PC-3 (cell line): ENCODE measurements around the gene LYVE1.

ENCODE experiments used
- EZH2 ChIP-seq: fragments of 300-600 bp; sonication (generic); IDR thresholded peaks from one replicate; pipeline ENCODE4 v1.6.1; 2017; ENCODE audit warnings: antibody characterized with exemption, mild to moderate bottlenecking, low read length; ENCODE audit not compliant: unreplicated experiment
- EZH2phosphoT487 ChIP-seq: fragments of 300-600 bp; sonication (generic); IDR thresholded peaks from 2 replicates; pipeline ENCODE4 v1.6.1; 2018; ENCODE audit warnings: mild to moderate bottlenecking, antibody characterized with exemption, low read length, borderline replicate concordance
- TF ChIP-seq, protein P1 (sequence below): fragments of 300-600 bp; sonication (generic); conservative IDR thresholded peaks from 2 replicates; pipeline ENCODE4 v1.5.1; 2017; ENCODE audit warnings: antibody characterized with exemption, low read depth, mild to moderate bottlenecking, low read length

GRCh38 chr11:10528121-10528520, 40.3 kb downstream of the LYVE1 start:
- TF ChIP-seq, protein P1, sequence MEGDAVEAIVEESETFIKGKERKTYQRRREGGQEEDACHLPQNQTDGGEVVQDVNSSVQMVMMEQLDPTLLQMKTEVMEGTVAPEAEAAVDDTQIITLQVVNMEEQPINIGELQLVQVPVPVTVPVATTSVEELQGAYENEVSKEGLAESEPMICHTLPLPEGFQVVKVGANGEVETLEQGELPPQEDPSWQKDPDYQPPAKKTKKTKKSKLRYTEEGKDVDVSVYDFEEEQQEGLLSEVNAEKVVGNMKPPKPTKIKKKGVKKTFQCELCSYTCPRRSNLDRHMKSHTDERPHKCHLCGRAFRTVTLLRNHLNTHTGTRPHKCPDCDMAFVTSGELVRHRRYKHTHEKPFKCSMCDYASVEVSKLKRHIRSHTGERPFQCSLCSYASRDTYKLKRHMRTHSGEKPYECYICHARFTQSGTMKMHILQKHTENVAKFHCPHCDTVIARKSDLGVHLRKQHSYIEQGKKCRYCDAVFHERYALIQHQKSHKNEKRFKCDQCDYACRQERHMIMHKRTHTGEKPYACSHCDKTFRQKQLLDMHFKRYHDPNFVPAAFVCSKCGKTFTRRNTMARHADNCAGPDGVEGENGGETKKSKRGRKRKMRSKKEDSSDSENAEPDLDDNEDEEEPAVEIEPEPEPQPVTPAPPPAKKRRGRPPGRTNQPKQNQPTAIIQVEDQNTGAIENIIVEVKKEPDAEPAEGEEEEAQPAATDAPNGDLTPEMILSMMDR: no peak
- TF ChIP-seq EZH2phosphoT487 (no peak), EZH2 (no peak)
